ENCODE data around the gene SAMD4B.

DNA sequence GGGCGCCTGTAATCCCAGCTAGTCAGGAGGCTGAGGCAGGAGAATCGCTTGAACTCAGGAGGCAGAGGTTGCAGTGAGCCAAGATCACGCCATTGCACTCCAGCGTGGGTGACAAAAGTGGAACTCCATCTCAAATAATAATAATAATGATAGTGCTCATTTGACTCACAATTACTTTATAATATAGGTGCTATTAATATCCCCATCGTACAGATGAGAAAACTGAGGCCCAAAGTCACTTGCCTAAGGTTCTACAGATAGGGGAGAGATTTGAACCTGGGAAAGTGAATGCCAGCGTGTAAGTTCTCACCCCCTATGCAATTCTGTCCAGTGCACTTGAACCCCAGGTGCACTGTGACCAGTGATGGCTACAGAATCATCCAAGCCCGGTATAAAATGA lies 12.3 kb upstream of the SAMD4B start:
- TF ChIP-seq, protein P1, sequence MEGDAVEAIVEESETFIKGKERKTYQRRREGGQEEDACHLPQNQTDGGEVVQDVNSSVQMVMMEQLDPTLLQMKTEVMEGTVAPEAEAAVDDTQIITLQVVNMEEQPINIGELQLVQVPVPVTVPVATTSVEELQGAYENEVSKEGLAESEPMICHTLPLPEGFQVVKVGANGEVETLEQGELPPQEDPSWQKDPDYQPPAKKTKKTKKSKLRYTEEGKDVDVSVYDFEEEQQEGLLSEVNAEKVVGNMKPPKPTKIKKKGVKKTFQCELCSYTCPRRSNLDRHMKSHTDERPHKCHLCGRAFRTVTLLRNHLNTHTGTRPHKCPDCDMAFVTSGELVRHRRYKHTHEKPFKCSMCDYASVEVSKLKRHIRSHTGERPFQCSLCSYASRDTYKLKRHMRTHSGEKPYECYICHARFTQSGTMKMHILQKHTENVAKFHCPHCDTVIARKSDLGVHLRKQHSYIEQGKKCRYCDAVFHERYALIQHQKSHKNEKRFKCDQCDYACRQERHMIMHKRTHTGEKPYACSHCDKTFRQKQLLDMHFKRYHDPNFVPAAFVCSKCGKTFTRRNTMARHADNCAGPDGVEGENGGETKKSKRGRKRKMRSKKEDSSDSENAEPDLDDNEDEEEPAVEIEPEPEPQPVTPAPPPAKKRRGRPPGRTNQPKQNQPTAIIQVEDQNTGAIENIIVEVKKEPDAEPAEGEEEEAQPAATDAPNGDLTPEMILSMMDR (IDR thresholded peaks at IDR 0.05; ENCODE audit: insufficient read depth, low read length): no peak
- TF ChIP-seq, protein P2, sequence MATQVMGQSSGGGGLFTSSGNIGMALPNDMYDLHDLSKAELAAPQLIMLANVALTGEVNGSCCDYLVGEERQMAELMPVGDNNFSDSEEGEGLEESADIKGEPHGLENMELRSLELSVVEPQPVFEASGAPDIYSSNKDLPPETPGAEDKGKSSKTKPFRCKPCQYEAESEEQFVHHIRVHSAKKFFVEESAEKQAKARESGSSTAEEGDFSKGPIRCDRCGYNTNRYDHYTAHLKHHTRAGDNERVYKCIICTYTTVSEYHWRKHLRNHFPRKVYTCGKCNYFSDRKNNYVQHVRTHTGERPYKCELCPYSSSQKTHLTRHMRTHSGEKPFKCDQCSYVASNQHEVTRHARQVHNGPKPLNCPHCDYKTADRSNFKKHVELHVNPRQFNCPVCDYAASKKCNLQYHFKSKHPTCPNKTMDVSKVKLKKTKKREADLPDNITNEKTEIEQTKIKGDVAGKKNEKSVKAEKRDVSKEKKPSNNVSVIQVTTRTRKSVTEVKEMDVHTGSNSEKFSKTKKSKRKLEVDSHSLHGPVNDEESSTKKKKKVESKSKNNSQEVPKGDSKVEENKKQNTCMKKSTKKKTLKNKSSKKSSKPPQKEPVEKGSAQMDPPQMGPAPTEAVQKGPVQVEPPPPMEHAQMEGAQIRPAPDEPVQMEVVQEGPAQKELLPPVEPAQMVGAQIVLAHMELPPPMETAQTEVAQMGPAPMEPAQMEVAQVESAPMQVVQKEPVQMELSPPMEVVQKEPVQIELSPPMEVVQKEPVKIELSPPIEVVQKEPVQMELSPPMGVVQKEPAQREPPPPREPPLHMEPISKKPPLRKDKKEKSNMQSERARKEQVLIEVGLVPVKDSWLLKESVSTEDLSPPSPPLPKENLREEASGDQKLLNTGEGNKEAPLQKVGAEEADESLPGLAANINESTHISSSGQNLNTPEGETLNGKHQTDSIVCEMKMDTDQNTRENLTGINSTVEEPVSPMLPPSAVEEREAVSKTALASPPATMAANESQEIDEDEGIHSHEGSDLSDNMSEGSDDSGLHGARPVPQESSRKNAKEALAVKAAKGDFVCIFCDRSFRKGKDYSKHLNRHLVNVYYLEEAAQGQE (IDR thresholded peaks at IDR 0.05; ENCODE audit: insufficient replicate concordance, low read depth): no peak
- TF ChIP-seq GABPA (IDR thresholded peaks at IDR 0.05; ENCODE audit: low read depth): no peak
- no peak for TF ChIP-seq POLR2AphosphoS5 (IDR thresholded peaks at IDR 0.05; ENCODE audit: low read depth)

All from HL-60 (cell line).